ENCODE measurements around the gene ALDH4A1. TPM values are rescaled to one million over a fixed set of nuclear protein-coding genes. Genes with fewer than 3 reads are reported as not detected.

ALDH4A1 gene
- total RNA-seq, 4 donors from 2014 or later = 25.1 to 29.5 (median 27.2) TPM

GRCh38 chr1:18949686-18950400 lies 47.5 kb upstream of the ALDH4A1 start:
- no peaks in the 10 kb centered on the region for H3K27me3 ChIP-seq
- intact Hi-C loops (cut with DNase I) = no loop called here
- no peak for DNase-seq (ENCODE audit: extremely low spot score)
- 18% methylated on average over 22 of the region's 22 CpGs for WGBS
- no peaks in the 10 kb centered on the region for H3K9me3 ChIP-seq
- H3K27ac ChIP-seq (replicated peaks in 1 of 4) = peak overlapping the region; percentile 85 to 95 (median 94)
- H3K4me3 ChIP-seq = peak overlapping the region; percentile 46 to 54 (median 48)
- H3K36me3 ChIP-seq = no peaks in the 10 kb centered on the region
- peaks cover 79 to 100% (median 99%) of the 10 kb centered on the region in 4 donors for H3K4me1 ChIP-seq
- TF ChIP-seq POLR2AphosphoS5 (IDR thresholded peaks at IDR 0.05) (peak; percentile 33 to 58), CTCF (IDR thresholded peaks at IDR 0.05) (peak in 2 of 3 experiments; percentile 33 to 46), POLR2A (IDR thresholded peaks at IDR 0.05; ENCODE audit: low read depth) (no peak)

GRCh38 chr1:18948913-18949685 lies 46.7 kb upstream of the ALDH4A1 start:
- intact Hi-C loops (cut with DNase I) = no loop called here
- peak overlapping the region; percentile 46 to 54 (median 48) for H3K4me3 ChIP-seq
- H3K9me3 ChIP-seq = no peaks in the 10 kb centered on the region
- 32% methylated on average over 15 of the region's 23 CpGs for WGBS
- TF ChIP-seq EP300 (IDR thresholded peaks at IDR 0.05) (no peak), CTCF (IDR thresholded peaks at IDR 0.05) (peak in 2 of 3 experiments; percentile 15 to 28)
- peak overlapping the region; percentile 85 to 95 (median 94) for H3K27ac ChIP-seq (replicated peaks in 1 of 4)
- no peaks in the 10 kb centered on the region for H3K27me3 ChIP-seq
- no peak for DNase-seq (ENCODE audit: extremely low spot score)
- peaks cover 78 to 100% (median 99%) of the 10 kb centered on the region in 4 donors for H3K4me1 ChIP-seq
- H3K36me3 ChIP-seq = no peaks in the 10 kb centered on the region

- 58% methylated on average over 11 of the region's 15 CpGs for WGBS
- Histone ChIP-seq H3K27ac (replicated peaks in 1 of 4) (peak overlapping the region; percentile 85 to 95 (median 94)), H3K4me1 (peaks cover 71 to 100% (median 97%) of the 10 kb centered on the region in 4 donors), H3K9me3 (no peaks in the 10 kb centered on the region), H3K27me3 (no peaks in the 10 kb centered on the region), H3K4me3 (no peak overlapping the region), H3K36me3 (no peaks in the 10 kb centered on the region)
- no peak for DNase-seq (ENCODE audit: extremely low spot score)
- TF ChIP-seq EP300 (IDR thresholded peaks at IDR 0.05) (no peak), CTCF (IDR thresholded peaks at IDR 0.05) (no peak), POLR2AphosphoS5 (IDR thresholded peaks at IDR 0.05) (peak; percentile 30 to 49), POLR2A (IDR thresholded peaks at IDR 0.05; ENCODE audit: low read depth) (no peak)
- intact Hi-C loops (cut with DNase I) = no loop called here
Observed at GRCh38 chr1:18948048-18948912, 45.9 kb upstream of the ALDH4A1 start.

- H3K36me3 ChIP-seq = no peaks in the 10 kb centered on the region
- H3K4me3 ChIP-seq = no peak overlapping the region
- peaks cover 75 to 100% (median 95%) of the 10 kb centered on the region in 4 donors for H3K4me1 ChIP-seq
- TF ChIP-seq POLR2AphosphoS5 (IDR thresholded peaks at IDR 0.05) = no peak
- TF ChIP-seq POLR2A (IDR thresholded peaks at IDR 0.05; ENCODE audit: low read depth) = no peak
- no peak for TF ChIP-seq EP300 (IDR thresholded peaks at IDR 0.05)
- TF ChIP-seq CTCF (IDR thresholded peaks at IDR 0.05) = no peak
- no peaks in the 10 kb centered on the region for H3K27me3 ChIP-seq
- no peak for DNase-seq (ENCODE audit: extremely low spot score)
- no peaks in the 10 kb centered on the region for H3K9me3 ChIP-seq
- peak overlapping the region; percentile 85 to 95 (median 94) for H3K27ac ChIP-seq (replicated peaks in 1 of 4)
- 78% methylated on average over 8 of the region's 9 CpGs for WGBS
- intact Hi-C loops (cut with DNase I) = no loop called here
Observed at GRCh38 chr1:18947570-18947969, 45.2 kb upstream of the ALDH4A1 start.

Measured in esophagus muscularis mucosa (tissue), 4 donors.